Stimulated activated naive CD4-positive, alpha-beta T cell (primary cell): ENCODE measurements around the gene KCNJ15.

Experiments used
- DNase-seq, 6 experiments: peaks; one replicate each; lab custom pipeline; 2025; lab: John Stamatoyannopoulos, UW

Gene KCNJ15

DNA sequence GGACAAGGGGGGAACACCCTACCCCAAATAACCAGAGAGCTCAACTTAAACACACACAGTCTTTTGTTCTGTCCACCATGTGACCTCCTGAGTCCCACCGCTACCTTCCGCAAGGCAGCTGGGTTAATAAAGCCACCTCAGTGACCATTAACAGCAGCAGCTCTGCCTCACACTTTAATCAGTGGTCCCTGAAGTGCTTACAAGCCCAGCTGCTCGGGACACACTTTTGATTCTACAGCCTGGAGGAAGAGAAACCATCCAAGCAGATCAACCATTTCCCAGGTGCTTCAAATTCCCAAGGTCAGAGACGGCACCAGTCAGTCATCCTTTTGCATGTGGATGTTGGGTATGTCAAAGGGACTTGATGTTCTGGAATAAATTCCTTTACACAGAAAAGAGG lies 70.1 kb downstream of the KCNJ15 start:
- DNase-seq = no peak

DNA sequence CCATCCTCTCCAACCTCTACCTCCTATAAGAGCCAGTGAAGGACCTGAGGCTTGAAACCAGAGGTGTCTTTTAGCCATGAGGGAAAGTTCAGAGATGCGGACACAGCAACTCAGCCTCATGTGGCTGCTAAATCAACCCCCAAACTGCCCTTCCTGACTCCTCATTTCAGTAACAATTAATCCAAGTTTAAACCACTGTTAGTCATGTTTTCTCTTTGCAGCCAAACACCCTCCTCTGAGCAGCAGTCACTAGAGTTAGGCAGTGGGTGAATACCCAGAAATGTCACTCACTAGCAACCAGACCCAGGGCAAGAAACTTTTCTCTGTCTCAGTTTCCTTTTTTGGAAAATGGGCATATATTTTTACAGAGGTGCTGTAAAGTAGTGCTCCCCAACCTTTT lies 71.2 kb downstream of the KCNJ15 start:
- DNase-seq = no peak

DNA sequence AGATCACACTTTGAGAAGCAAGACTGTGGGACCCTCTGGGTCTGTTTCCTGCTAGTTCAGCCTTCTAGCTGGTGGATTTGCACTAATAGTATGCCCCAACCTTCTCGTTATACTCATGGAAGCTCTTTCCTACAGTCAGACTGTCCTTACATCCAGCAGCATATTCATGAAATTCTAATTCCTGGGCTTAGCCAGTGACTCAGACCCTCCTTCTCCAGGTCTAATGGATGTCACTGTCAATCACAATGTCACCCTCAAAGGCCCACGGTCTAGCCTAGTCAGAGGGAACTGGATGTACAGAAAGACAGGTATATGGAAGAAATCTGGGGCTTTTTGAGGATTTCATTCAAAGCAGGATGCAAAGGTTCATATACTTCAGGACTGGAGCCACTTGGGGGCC lies 72.4 kb downstream of the KCNJ15 start:
- DNase-seq = no peak

DNA sequence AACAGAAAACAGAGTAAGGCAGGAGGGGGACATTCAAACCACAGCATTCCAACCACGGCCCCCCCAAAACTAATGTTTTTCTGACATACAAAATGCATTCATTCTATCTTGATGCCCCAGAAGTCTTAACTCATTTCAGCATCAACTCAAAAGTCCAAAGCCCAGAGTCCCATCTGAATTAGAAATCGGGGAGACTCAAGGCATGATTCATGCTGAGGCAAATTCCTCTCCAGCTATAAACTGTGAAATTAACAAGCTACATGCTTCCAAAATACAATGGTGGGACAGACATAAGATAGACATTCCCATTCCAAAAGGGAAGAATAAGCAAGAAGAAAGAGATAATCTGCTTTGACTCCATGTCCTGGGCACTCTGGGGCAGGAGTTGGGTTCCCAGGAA lies 73.9 kb downstream of the KCNJ15 start:
- no peak for DNase-seq

DNA sequence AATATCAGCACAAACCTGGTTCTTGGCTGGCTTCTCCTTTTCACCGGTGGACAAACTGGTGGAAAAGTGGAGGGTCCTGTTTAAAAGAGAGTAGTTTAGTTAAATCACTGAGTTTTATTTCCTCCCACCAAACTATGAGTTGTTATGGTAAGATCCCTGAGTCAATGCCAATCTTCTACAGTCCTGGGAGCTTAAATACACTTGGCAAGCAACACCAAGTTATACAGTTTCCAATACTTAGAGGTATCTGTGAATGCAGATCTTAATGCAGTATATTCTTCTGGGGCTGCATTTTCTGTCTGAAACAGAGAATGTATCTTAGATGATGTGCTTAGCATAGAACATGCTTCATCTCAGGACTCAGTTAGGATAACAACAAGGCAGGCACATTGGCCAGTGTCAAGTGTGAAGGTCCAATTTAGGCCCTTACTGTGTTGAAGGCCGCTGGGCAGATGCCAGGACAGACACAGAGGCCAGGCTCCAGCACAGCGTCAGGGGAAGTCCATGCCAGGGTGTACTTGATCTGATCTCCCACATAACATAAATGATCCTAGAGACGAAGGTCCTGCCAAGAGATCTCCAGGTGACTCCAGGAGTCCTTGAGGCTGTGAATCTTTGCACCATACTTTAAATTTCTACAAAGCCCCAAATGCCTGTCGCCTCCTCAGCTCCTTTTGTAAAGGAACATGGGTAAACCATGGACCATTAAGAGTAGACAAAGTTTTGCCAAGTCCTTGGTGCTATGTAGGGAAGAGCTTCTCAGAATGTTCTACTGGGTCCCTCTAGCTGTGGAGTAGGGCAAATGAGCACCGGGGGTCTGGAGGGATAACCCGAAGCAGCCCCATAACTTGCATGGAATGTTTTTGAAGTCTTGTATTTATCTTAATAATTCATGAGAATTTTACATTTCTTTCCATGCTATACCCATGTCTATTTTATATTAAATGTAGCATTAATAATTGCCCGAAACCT lies 76.8 kb downstream of the KCNJ15 start:
- DNase-seq = no peak

DNA sequence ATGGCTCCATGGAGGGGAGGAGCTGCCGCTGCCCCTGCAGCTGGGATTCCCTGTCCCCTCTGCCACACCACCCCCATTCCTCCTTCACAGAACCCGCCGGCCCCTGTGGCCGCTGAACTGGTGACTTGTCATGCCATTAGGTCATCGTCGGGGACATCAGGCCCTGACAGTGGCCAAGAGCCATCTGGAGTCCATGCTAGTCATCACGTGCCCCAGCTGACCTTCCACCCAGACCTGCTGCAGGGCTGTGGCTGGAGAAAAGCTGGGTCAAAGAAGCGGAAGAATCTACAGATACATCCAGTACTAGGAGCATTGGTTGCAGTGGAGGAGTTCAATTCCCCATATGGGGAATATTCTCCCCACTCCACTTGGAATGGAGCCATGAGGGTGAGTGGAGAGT lies 78.1 kb downstream of the KCNJ15 start:
- no peak for DNase-seq

DNA sequence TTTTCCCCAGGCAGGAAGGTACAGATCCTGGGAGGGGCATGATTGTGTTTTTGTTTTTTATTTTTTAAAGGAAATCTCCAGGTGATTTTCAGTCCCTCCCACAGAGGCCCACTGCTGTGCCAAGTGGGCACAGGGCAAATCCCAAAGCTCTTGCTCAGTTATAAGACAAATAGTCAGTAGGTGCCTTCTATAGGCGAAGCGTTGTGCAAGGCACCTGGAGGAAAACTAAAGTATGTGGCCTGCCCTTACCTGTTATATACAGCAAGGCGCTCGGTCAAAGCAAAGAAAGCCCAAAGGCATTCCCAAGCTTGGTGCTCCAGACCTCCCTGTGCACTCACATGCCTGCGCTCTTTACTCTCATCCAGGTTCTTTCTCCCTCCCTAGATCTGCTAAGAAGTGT lies 81.0 kb downstream of the KCNJ15 start:
- DNase-seq = no peak

DNA sequence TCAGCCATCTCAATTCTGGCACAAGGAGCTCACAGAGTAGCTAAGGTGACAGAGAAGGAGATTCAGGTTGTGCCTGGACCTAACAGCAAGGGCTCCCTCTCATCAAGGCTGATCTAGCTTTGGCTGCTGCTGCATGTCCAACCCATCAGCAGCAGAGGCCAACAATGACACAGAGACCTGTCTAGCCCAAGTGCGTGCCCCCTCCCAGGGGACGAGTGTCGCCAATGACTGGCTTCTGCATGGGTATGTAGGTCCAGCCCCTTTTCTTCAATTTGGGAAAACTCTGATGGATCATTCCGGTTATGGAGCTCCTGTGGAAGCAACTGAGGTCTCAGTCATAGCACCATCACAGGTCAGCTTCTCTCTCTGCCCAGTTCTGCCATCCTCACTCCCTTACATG lies 83.3 kb downstream of the KCNJ15 start:
- no peak for DNase-seq

DNA sequence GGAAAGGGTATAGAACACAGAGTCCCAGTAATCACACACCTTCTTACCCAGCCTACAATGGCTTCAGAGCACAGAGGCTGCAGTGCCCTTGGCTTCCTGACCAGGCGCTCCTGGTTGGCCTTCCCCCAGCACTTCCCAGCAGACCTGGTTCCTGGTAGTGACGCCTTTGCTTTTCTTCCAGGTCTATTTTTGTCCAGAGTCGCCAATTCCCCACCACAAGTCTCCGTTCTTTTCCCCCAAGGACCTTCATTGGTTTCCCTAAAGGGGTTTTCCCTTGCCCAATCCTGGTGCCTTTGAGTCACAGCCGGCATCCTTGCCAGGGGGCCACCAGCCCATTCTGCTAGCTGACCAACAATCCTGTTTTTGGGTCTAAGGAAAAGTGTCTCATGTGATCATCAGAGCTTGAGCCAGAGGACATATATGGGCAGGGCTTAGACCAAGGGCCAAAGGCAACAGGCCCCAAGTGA lies 84.8 kb downstream of the KCNJ15 start:
- DNase-seq = no peak

DNA sequence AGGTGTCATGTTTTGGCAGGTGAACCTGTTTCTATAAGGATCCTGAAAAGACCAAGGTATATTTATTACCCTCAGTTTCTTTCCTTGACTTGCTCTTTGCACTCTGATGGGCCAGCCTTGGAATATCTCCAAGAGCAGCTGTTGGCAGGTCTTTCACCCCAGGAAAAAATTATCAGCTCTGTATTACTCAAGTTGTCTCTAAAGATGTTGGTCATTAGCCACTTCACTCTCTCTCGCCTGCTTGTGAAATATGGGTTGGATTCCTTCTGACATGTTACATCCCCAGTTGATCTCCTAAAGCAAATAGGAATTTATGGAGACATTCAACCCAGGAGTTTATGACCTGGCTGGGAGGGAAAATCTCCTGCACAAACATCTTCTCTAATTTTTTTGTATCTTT lies 85.9 kb downstream of the KCNJ15 start:
- DNase-seq = no peak

DNA sequence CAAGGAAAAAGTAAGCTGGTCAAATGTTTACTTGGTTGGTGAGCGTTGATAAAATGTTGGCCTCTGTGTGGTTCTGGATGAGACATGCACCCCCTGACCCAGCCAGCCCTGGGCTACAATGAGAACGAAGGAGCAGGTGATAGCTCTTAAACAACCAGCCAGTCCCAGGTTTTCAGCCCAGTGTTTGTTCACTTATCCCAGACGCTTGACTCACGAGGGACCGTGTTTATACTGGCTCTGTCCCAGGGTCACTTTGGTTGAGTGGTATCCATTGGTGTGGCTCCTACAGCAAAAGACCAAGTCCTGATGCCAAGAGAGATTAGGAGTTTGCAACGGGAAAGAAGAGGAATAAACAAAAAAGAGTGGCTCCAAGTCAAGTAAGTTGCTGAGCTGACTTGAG lies 86.9 kb downstream of the KCNJ15 start:
- DNase-seq = no peak

DNA sequence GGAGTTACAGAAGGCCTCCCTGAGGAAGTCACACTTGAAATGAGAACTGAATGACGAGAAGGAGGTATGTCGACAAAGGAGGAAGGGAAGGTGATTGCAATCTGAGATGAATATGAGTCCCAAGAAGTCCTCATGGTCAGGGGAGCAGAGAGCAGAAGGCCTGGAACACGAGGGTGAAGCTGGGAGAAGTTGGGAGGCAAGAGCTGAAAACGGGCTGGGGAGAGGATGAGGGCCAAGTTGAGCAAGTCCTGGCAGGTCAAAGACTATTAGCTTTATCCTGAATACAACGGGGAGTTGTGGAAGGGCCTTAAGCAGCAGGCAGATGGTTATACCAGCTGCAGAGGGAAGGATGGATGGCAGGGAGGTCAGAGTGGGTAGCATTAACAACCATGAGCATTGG lies 89.5 kb downstream of the KCNJ15 start:
- no peak for DNase-seq

DNA sequence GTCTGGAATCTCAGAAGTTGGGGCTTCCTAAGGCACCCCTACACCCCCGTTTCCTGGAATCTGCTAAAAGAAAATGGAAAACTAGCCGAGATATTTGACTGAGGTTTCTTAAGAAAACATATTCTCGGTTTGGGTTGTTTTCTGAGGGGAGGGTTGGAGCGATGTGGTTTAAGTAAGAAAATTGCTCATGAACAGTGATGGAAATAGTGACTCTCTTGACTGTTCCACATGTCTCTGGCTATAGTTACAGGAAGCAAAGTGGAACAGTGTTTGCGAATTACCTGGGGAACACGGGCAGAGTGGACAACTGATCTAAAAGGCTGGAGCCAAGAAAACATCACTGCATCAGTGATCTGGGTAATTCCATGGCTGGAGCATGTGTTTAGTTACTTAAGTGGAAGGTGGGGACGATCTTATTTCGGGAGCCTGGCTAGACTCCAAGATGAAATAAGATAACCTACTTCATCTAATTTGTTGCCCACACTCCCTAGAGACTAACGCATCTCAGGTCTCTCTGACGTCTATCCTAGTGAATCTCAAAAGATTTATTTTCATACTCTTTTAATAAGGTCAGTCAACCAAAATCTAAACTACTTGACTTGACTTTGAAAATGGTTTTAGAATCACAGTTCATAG lies 92.4 kb downstream of the KCNJ15 start:
- no peak for DNase-seq

DNA sequence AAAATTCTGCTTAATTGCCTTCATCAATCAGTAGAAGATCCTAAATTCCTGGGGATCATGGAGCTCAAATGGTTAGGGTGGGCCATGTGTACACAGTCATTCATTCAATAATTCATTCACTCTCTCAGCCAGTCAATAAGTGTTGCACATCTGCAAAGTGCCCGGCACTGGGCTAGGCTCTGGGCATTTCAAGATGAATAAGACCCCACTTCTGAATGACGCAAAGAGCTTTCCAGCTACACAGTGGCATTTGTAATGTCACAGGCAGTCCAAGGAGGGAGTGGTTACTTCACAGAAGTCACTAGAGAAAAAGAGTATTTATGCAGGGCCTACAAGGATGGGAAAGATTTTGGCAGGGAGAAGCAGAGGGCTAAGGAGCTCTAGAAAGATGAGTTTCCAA lies 93.2 kb downstream of the KCNJ15 start:
- no peak for DNase-seq

DNA sequence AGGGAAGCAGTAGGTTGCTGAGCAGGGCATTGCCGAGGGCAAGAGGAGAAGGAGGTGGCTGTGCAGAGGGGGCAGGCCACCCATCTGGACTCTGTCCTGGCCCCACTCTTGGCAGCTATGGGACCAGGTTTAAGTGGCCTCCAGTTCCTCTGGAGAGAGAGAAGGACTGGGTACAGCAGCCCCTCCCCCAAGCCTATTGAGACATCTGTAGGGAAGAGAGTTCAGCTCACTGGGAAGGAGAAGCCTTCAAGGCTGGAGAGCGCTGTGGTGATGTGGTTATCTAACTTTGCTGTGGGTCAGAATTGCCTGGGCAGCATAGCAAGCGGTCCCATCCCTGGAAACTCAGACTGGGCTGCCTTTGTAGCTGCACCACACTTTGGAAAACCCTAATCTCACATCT lies 93.9 kb downstream of the KCNJ15 start:
- no peak for DNase-seq

DNA sequence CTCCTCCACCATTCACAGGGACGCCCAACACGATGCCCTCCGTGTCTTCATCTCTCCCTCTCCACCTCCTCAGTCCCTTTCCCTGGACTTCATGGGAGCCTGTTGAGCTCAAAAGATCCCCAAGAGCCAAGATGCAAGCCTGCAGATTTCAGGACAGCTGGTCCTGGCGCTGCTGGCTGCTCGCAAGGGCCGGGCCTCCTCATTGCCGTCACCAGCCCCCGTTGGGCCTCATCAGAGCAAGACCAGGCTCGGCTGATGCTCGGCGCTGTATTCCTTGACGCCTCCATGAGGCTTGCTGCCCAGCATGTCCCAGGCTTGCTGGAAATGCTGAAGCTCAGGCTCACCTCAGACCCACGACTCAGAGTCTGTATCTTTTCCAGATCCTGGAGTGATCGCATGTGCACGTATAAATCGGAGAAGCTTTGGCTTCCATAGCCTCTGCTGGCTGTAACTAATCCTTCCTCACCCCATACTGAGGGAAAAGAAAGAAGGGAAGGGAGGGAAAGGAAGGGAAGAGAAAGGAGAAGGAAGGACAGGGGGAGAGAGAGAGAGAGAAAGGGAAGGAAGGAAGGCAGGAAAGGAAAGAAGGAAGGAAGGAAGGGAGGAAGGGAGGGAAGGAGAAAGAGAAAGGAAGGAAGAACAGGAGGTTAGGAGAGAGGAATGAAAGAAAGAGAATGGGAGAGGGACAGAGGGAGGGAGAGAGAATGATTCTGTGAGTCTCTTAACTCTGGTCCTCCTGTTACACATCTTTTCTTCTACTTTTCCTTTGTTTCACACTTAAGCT lies 94.6 kb downstream of the KCNJ15 start:
- DNase-seq = no peak

DNA sequence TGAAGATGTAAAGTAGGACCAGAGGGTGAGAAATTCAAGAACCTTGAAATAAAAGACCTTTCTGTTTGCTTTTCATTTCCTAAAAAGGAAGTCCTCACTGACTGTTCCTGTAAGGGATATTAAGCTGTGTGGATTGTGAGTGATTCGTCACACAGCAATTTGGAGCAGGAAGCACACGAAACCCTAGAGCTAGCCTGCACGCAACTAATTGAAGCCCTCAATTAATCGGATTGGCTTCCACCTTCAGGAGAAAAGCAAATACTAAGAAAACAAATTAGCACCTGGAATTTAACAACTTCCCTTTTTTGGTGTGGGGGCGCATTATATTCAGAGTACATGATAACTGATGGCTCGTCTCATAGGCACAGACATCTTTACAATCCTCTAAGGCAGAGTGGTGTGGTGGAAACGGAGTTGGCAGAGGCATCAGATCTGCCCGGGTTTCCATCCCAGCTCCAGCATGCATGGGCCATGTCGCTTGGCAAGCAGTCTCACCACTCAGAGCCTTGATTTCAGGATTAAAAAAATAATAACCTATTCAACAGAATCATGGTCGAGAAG lies 95.2 kb downstream of the KCNJ15 start:
- no peak for DNase-seq

DNA sequence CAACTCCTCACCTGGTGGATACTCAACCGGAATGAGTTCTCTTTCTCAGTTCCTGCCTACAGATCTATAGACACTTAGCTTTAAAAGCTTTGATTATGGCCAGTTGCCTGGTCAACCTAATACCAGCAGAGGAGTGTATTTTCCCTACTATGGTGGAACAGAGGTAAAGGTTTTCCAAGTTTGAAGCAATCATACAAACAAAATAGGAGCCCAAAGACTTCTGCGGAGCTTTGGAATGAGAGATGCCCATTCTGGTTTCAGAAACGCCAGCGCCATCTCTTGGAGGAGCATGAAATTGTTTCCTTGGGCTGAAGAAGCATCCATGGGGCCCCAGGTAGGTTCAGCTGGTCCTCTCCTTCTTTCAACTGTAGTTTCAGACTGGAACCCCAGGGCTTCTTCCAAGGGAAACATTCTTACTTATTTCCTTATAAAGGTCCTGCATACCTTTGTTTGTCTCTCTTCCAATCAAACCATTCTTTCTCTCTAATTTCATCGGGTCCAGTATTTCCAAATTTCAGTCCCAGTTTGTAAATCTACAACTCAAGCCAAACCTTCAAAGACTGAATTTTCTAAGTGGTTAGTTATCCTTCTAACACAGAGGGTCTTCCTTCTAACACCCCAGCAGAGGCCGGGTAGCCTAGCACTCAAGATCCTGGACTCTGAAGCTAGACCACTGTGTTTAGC lies 95.9 kb downstream of the KCNJ15 start:
- DNase-seq = peak in 4 of 6 experiments; percentile 11 to 50 (median 38)

DNA sequence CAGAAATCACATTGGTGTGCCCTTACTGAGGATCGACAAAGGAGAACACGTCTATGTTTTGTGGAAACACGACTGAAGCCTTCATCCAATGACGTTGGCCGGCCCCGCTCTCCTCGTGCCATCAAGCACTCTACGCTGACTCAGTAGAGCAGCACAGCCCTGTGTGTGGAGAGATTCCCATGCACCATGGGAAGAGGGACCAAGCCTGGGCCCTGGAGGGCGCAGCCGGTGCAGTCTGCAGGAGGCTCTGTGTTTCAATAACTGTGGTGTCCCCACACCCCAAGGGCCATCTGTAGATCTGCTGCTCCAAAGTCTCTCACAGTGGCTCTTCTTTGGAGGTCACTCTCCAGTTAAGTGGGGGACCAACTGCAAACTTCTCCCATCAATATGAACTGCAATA lies 97.4 kb downstream of the KCNJ15 start:
- DNase-seq = no peak

DNA sequence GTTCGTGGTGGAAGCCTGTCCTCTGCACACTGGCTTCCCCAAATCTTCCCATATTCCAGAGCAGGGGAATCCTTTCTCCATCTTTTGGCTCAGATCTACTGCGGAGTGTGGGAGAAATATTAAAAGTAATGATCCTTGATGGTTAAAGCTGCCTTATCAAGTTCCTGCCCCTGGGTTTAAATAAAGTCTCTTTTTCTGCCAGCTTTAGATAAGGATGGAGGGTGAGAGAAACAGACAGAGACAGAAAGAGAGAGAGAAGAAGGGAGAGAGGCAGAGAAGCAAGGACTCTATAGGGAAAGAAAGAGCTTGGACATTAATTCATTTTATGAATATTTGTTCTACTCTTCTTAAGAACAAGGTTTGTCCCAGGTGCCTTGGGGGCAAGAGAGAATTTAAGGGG lies 98.0 kb downstream of the KCNJ15 start:
- DNase-seq = no peak

DNA sequence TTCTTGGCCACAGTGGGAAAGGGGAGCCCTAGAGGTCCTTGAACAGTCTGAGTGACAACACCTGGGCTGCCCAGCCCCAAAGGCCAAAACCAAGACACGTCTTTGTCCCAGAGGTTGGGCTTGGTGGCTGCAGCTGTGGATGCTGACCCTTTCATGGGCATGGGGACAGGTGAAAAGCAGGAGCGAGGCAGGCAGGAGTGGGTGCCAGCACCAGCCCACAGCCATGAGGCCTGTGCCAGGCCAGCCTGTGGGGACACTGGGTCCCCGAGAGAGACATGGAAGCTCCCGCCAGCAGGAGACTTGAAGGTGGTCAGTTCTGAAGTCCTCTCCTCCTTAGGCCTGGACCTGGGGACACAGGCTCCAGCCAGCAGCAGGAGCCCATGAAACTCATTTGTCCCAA lies 98.6 kb downstream of the KCNJ15 start:
- DNase-seq = no peak
